ENCODE results near the gene ELL2. TPM values are rescaled to one million over a fixed set of nuclear protein-coding genes. Genes with fewer than 3 reads are reported as not detected.

ELL2 gene
- total RNA-seq, 4 donors from 2014 or later = 58.2 to 128 (median 95.0) TPM

- Histone ChIP-seq H3K4me3 (no peak overlapping the region), H3K36me3 (no peaks in the 10 kb centered on the region), H3K27me3 (no peaks in the 10 kb centered on the region), H3K9me3 (no peaks in the 10 kb centered on the region), H3K4me1 (peaks cover 33% of the 10 kb centered on the region), H3K27ac (no peak overlapping the region)
- no peak for DNase-seq (ENCODE audit: low spot score in 2 of 2)
- no peak for TF ChIP-seq POLR2A (IDR thresholded peaks at IDR 0.05)
- TF ChIP-seq POLR2AphosphoS5 (IDR thresholded peaks at IDR 0.05) = no peak
- TF ChIP-seq CTCF (IDR thresholded peaks at IDR 0.05) = no peak
- TF ChIP-seq EP300 (IDR thresholded peaks at IDR 0.05) = no peak
Observed at GRCh38 chr5:95925939-95926338, 35.7 kb downstream of the ELL2 start.

- no peaks in the 10 kb centered on the region for H3K9me3 ChIP-seq
- peak overlapping the region; percentile 19 for H3K27ac ChIP-seq
- peaks cover 34% of the 10 kb centered on the region for H3K4me1 ChIP-seq
- H3K27me3 ChIP-seq = no peaks in the 10 kb centered on the region
- DNase-seq (ENCODE audit: low spot score in 2 of 2) = no peak
- 93% methylated on average over 2 of the region's 2 CpGs for WGBS
- no peaks in the 10 kb centered on the region for H3K36me3 ChIP-seq
- TF ChIP-seq CTCF (IDR thresholded peaks at IDR 0.05) (no peak), POLR2A (IDR thresholded peaks at IDR 0.05) (no peak), POLR2AphosphoS5 (IDR thresholded peaks at IDR 0.05) (no peak)
- no peak overlapping the region for H3K4me3 ChIP-seq
Observed at GRCh38 chr5:95925378-95925744, 36.3 kb downstream of the ELL2 start.

GRCh38 chr5:95924720-95925377 is 36.8 kb downstream of the ELL2 start:
- Histone ChIP-seq H3K9me3 (no peaks in the 10 kb centered on the region), H3K36me3 (no peaks in the 10 kb centered on the region), H3K4me3 (no peak overlapping the region), H3K4me1 (peaks cover 33% of the 10 kb centered on the region), H3K27me3 (no peaks in the 10 kb centered on the region), H3K27ac (peak overlapping the region; percentile 19)
- TF ChIP-seq POLR2AphosphoS5 (IDR thresholded peaks at IDR 0.05) (peak in 1 of 3 donors; percentile 14), CTCF (IDR thresholded peaks at IDR 0.05) (no peak)
- DNase-seq (ENCODE audit: low spot score in 2 of 2) = no peak
- 63% methylated on average over 4 of the region's 4 CpGs for WGBS

GRCh38 chr5:95923918-95924544 is 37.6 kb downstream of the ELL2 start:
- no peak for DNase-seq (ENCODE audit: low spot score in 2 of 2)
- Histone ChIP-seq H3K27ac (no peak overlapping the region), H3K36me3 (no peaks in the 10 kb centered on the region), H3K4me1 (peaks cover 33% of the 10 kb centered on the region), H3K27me3 (no peaks in the 10 kb centered on the region), H3K9me3 (no peaks in the 10 kb centered on the region), H3K4me3 (no peak overlapping the region)
- TF ChIP-seq CTCF (IDR thresholded peaks at IDR 0.05) (no peak), POLR2AphosphoS5 (IDR thresholded peaks at IDR 0.05) (no peak), POLR2A (IDR thresholded peaks at IDR 0.05) (no peak), EP300 (IDR thresholded peaks at IDR 0.05) (no peak)
- 92% methylated on average over 2 of the region's 2 CpGs for WGBS

GRCh38 chr5:95922798-95923197 is 38.9 kb downstream of the ELL2 start:
- H3K9me3 ChIP-seq = no peaks in the 10 kb centered on the region
- no peak for DNase-seq (ENCODE audit: low spot score in 2 of 2)
- H3K27ac ChIP-seq = no peak overlapping the region
- no peak for TF ChIP-seq POLR2AphosphoS5 (IDR thresholded peaks at IDR 0.05)
- no peak for TF ChIP-seq EP300 (IDR thresholded peaks at IDR 0.05)
- no peak for TF ChIP-seq POLR2A (IDR thresholded peaks at IDR 0.05)
- no peak for TF ChIP-seq CTCF (IDR thresholded peaks at IDR 0.05)
- no peaks in the 10 kb centered on the region for H3K36me3 ChIP-seq
- H3K27me3 ChIP-seq = no peaks in the 10 kb centered on the region
- WGBS = 96% methylated on average over 3 of the region's 3 CpGs
- H3K4me1 ChIP-seq = peaks cover 31% of the 10 kb centered on the region
- no peak overlapping the region for H3K4me3 ChIP-seq

Data from suprapubic skin (tissue), 4 donors.